ENCODE results near the gene TMTC1.

DNA sequence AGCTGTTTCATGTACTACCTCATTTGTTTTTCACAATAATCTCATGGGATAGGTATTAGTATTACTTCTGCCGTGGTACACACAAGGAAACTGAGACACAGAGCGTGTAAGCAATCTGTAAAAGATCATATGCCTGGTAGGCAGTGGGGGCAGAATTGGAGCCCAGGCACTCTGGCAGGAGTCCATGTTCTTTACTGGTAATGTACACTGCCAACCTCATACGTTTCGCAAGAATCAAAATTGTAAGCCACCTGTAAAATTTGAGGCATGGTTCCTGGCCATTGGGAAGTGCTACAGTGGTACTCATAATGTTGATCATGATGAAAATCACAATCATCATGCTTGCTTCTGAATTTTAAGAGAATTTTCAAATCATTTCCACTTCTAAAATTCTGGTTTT, 40.7 kb downstream of the TMTC1 start:
- TF ChIP-seq EZH2phosphoT487 (IDR thresholded peaks at IDR 0.05), result no peak
- TF ChIP-seq, protein P1, sequence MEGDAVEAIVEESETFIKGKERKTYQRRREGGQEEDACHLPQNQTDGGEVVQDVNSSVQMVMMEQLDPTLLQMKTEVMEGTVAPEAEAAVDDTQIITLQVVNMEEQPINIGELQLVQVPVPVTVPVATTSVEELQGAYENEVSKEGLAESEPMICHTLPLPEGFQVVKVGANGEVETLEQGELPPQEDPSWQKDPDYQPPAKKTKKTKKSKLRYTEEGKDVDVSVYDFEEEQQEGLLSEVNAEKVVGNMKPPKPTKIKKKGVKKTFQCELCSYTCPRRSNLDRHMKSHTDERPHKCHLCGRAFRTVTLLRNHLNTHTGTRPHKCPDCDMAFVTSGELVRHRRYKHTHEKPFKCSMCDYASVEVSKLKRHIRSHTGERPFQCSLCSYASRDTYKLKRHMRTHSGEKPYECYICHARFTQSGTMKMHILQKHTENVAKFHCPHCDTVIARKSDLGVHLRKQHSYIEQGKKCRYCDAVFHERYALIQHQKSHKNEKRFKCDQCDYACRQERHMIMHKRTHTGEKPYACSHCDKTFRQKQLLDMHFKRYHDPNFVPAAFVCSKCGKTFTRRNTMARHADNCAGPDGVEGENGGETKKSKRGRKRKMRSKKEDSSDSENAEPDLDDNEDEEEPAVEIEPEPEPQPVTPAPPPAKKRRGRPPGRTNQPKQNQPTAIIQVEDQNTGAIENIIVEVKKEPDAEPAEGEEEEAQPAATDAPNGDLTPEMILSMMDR (IDR thresholded peaks at IDR 0.05), result no peak
